SK-N-SH treated with all-trans-retinoic acid at 6 μM for 48 hours (cell line): Measurements from ENCODE around the gene FYN.

Experiments
- ATAC-seq: fragments of 200-7000 bp; cut with Tn5 transposase; 3 replicates; pipeline ENCODE4 v1.9.1; 2020; ENCODE audit warnings: mild to moderate bottlenecking, moderate library complexity
- BACH2 ChIP-seq: fragments of 250-450 bp; sonication (Bioruptor Pico); IDR thresholded peaks from 2 replicates; pipeline ENCODE4 v1.9.0; 2021; ENCODE audit warnings: mild to moderate bottlenecking, borderline replicate concordance
- ESRRG ChIP-seq: fragments of 250-450 bp; sonication (Bioruptor Pico); IDR thresholded peaks from 2 replicates; pipeline ENCODE4 v1.6.1; 2021; ENCODE audit warnings: mild to moderate bottlenecking
- GLIS3 ChIP-seq: fragments of 250-450 bp; sonication (Bioruptor Pico); IDR thresholded peaks from 2 replicates; pipeline ENCODE4 v1.5.0; 2020; ENCODE audit warnings: mild to moderate bottlenecking, moderate library complexity
- OSR1 ChIP-seq: fragments of 250-450 bp; sonication (Bioruptor Pico); IDR thresholded peaks from 2 replicates; pipeline ENCODE4 v1.8.0; 2022; ENCODE audit warnings: moderate library complexity, mild to moderate bottlenecking, inconsistent platforms
- PPARA ChIP-seq: fragments of 250-450 bp; sonication (Bioruptor Pico); IDR thresholded peaks from 2 replicates; pipeline ENCODE4 v1.5.0; 2020; ENCODE audit warnings: mild to moderate bottlenecking, borderline replicate concordance
- RARB ChIP-seq: fragments of 250-450 bp; sonication (Bioruptor Pico); IDR thresholded peaks from 2 replicates; pipeline ENCODE4 v1.8.0; 2021; ENCODE audit warnings: mild to moderate bottlenecking, moderate library complexity
- SNAI2 ChIP-seq: fragments of 250-450 bp; sonication (Bioruptor Pico); IDR thresholded peaks from 2 replicates; pipeline ENCODE4 v1.5.0; 2020; ENCODE audit warnings: mild to moderate bottlenecking, moderate library complexity
- TCF4 ChIP-seq: fragments of 250-450 bp; sonication (Bioruptor Pico); IDR thresholded peaks from 2 replicates; pipeline ENCODE4 v1.8.0; 2021; ENCODE audit warnings: mild to moderate bottlenecking, moderate library complexity, borderline replicate concordance
- TOX ChIP-seq: fragments of 250-450 bp; sonication (Bioruptor Pico); IDR thresholded peaks from 2 replicates; pipeline ENCODE4 v1.8.0; 2021; ENCODE audit warnings: mild to moderate bottlenecking, moderate library complexity, borderline replicate concordance
- ZC3H10 ChIP-seq: fragments of 250-450 bp; sonication (Bioruptor Pico); IDR thresholded peaks from 2 replicates; pipeline ENCODE4 v1.5.1; 2021; ENCODE audit warnings: mild to moderate bottlenecking, moderate library complexity
- ZFP3 ChIP-seq: fragments of 250-450 bp; sonication (Bioruptor Pico); IDR thresholded peaks from 2 replicates; pipeline ENCODE4 v1.5.0; 2020; ENCODE audit warnings: mild to moderate bottlenecking, moderate library complexity
- ZFP30 ChIP-seq: fragments of 450-650 bp; formaldehyde crosslinking; IDR thresholded peaks from 2 replicates; pipeline ENCODE4 v1.5.0; 2022; ENCODE audit warnings: mild to moderate bottlenecking, moderate library complexity
- ZNF8 ChIP-seq: fragments of 450-650 bp; formaldehyde crosslinking; IDR thresholded peaks from 2 replicates; pipeline ENCODE4 v1.5.0; 2020; ENCODE audit warnings: mild to moderate bottlenecking, moderate library complexity
- TF ChIP-seq, protein P1 (sequence below): fragments of 250-450 bp; sonication (Bioruptor Pico); IDR thresholded peaks from 2 replicates; pipeline ENCODE4 v1.8.0; 2020; ENCODE audit warnings: mild to moderate bottlenecking, moderate library complexity, borderline replicate concordance
- TF ChIP-seq, protein P2 (sequence below): fragments of 250-450 bp; sonication (Bioruptor Pico); IDR thresholded peaks from 2 replicates; pipeline ENCODE4 v1.5.1; 2021; ENCODE audit warnings: mild to moderate bottlenecking, moderate library complexity
- TF ChIP-seq, protein P3 (sequence below): fragments of 250-450 bp; sonication (Bioruptor Pico); IDR thresholded peaks from 2 replicates; pipeline ENCODE4 v1.5.1; 2020; ENCODE audit warnings: low read depth, mild to moderate bottlenecking, moderate library complexity
- TF ChIP-seq, protein P4 (sequence below): fragments of 250-450 bp; sonication (Bioruptor Pico); IDR thresholded peaks from 2 replicates; pipeline ENCODE4 v1.8.0; 2021; ENCODE audit warnings: low read depth, mild to moderate bottlenecking, moderate library complexity, borderline replicate concordance
- TF ChIP-seq, protein P5 (sequence below): fragments of 250-450 bp; sonication (Bioruptor Pico); IDR thresholded peaks from 2 replicates; pipeline ENCODE4 v1.5.0; 2020; ENCODE audit warnings: mild to moderate bottlenecking, moderate library complexity

Gene FYN

DNA sequence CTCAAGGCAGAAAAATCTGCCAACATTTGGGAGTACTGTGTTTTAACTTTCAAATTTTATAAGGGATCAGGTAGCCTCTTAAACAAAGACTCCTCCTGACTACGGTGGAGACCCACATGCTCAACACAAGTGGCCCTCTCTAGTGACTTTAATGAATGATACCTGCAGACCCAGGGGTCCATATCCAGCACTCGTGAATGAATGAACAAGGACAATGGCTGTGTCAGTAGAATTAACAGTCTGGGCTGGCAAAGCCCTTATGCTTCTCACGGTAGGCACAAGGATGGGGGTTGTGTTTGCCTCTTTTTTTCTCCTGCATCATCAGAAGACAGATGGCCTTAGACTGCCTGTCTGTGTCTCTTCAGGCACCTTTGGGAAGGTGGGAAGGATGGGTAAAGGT is 154.9 kb downstream of the FYN start:
- ATAC-seq: no peak
- TF ChIP-seq BACH2 (CRISPR knock-in tag) (no peak), TCF4 (CRISPR knock-in tag) (no peak), ZFP3 (CRISPR knock-in tag) (no peak), OSR1 (no peak), ZC3H10 (CRISPR knock-in tag) (no peak), SNAI2 (CRISPR knock-in tag) (no peak), RARB (no peak), PPARA (no peak), ZFP30 (no peak), ESRRG (CRISPR knock-in tag) (no peak), ZNF8 (CRISPR knock-in tag) (no peak), GLIS3 (CRISPR knock-in tag) (no peak)
- TF ChIP-seq, protein P1, sequence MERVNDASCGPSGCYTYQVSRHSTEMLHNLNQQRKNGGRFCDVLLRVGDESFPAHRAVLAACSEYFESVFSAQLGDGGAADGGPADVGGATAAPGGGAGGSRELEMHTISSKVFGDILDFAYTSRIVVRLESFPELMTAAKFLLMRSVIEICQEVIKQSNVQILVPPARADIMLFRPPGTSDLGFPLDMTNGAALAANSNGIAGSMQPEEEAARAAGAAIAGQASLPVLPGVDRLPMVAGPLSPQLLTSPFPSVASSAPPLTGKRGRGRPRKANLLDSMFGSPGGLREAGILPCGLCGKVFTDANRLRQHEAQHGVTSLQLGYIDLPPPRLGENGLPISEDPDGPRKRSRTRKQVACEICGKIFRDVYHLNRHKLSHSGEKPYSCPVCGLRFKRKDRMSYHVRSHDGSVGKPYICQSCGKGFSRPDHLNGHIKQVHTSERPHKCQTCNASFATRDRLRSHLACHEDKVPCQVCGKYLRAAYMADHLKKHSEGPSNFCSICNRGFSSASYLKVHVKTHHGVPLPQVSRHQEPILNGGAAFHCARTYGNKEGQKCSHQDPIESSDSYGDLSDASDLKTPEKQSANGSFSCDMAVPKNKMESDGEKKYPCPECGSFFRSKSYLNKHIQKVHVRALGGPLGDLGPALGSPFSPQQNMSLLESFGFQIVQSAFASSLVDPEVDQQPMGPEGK (CRISPR knock-in tag): no peak
- TF ChIP-seq, protein P2, sequence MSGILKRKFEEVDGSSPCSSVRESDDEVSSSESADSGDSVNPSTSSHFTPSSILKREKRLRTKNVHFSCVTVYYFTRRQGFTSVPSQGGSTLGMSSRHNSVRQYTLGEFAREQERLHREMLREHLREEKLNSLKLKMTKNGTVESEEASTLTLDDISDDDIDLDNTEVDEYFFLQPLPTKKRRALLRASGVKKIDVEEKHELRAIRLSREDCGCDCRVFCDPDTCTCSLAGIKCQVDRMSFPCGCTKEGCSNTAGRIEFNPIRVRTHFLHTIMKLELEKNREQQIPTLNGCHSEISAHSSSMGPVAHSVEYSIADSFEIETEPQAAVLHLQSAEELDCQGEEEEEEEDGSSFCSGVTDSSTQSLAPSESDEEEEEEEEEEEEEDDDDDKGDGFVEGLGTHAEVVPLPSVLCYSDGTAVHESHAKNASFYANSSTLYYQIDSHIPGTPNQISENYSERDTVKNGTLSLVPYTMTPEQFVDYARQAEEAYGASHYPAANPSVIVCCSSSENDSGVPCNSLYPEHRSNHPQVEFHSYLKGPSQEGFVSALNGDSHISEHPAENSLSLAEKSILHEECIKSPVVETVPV (CRISPR knock-in tag): no peak
- TF ChIP-seq, protein P3, sequence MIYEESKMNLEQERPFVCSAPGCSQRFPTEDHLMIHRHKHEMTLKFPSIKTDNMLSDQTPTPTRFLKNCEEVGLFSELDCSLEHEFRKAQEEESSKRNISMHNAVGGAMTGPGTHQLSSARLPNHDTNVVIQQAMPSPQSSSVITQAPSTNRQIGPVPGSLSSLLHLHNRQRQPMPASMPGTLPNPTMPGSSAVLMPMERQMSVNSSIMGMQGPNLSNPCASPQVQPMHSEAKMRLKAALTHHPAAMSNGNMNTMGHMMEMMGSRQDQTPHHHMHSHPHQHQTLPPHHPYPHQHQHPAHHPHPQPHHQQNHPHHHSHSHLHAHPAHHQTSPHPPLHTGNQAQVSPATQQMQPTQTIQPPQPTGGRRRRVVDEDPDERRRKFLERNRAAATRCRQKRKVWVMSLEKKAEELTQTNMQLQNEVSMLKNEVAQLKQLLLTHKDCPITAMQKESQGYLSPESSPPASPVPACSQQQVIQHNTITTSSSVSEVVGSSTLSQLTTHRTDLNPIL: no peak

DNA sequence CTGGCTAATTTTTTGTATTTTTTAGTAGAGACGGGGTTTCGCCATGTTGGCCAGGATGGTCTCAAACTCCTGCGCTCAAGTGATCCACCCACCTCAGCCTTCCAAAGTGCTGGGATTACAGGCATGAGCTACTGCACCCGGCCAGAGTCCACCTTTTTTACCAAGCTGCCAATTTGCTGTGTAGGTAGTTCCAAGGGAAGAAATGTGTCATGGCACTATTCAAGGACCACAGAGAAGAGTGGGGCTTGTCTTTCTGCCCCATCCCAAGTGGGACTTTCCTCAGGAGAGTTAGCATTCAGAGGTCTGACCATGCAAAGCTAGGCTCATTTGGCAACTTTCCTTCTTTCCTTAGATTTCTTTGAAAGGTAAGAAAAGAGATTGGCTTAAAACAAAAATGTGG is 155.6 kb downstream of the FYN start:
- TF ChIP-seq, protein P4, sequence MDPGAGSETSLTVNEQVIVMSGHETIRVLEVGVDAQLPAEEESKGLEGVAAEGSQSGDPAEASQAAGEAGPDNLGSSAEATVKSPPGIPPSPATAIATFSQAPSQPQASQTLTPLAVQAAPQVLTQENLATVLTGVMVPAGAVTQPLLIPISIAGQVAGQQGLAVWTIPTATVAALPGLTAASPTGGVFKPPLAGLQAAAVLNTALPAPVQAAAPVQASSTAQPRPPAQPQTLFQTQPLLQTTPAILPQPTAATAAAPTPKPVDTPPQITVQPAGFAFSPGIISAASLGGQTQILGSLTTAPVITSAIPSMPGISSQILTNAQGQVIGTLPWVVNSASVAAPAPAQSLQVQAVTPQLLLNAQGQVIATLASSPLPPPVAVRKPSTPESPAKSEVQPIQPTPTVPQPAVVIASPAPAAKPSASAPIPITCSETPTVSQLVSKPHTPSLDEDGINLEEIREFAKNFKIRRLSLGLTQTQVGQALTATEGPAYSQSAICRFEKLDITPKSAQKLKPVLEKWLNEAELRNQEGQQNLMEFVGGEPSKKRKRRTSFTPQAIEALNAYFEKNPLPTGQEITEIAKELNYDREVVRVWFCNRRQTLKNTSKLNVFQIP: no peak
- TF ChIP-seq RARB (no peak), ZC3H10 (CRISPR knock-in tag) (no peak), ESRRG (CRISPR knock-in tag) (no peak), TOX (CRISPR knock-in tag) (no peak), SNAI2 (CRISPR knock-in tag) (no peak), ZNF8 (CRISPR knock-in tag) (no peak), ZFP3 (CRISPR knock-in tag) (no peak)
- TF ChIP-seq, protein P5, sequence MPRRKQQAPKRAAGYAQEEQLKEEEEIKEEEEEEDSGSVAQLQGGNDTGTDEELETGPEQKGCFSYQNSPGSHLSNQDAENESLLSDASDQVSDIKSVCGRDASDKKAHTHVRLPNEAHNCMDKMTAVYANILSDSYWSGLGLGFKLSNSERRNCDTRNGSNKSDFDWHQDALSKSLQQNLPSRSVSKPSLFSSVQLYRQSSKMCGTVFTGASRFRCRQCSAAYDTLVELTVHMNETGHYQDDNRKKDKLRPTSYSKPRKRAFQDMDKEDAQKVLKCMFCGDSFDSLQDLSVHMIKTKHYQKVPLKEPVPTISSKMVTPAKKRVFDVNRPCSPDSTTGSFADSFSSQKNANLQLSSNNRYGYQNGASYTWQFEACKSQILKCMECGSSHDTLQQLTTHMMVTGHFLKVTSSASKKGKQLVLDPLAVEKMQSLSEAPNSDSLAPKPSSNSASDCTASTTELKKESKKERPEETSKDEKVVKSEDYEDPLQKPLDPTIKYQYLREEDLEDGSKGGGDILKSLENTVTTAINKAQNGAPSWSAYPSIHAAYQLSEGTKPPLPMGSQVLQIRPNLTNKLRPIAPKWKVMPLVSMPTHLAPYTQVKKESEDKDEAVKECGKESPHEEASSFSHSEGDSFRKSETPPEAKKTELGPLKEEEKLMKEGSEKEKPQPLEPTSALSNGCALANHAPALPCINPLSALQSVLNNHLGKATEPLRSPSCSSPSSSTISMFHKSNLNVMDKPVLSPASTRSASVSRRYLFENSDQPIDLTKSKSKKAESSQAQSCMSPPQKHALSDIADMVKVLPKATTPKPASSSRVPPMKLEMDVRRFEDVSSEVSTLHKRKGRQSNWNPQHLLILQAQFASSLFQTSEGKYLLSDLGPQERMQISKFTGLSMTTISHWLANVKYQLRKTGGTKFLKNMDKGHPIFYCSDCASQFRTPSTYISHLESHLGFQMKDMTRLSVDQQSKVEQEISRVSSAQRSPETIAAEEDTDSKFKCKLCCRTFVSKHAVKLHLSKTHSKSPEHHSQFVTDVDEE: no peak
- TF ChIP-seq, protein P3: no peak
- TF ChIP-seq, protein P1 (CRISPR knock-in tag): no peak
- TF ChIP-seq, protein P2 (CRISPR knock-in tag): no peak
- ATAC-seq: no peak
